Esophagus muscularis mucosa (tissue), 3 donors: ENCODE results near the gene PTPRJ.

Source experiments
- POLR2A ChIP-seq: fragments of 450-650 bp; IDR thresholded peaks from one replicate; pipeline ENCODE4 v1.6.1; 2017; ENCODE audit warnings: antibody characterized with exemption, moderate library complexity, mild to moderate bottlenecking, low read depth
- POLR2AphosphoS5 ChIP-seq, 2 donors: sonication (generic); formaldehyde crosslinking; IDR thresholded peaks; one replicate each; pipeline ENCODE4 v1.6.1; 2017; ENCODE audit warnings: antibody characterized with exemption in 2 of 2
- TF ChIP-seq, protein P1 (sequence below), 3 experiments: fragments of 200-600 bp in 2 of 3; fragments of 450-650 bp in 1 of 3; sonication (generic) in 2 of 3; IDR thresholded peaks; one replicate each; pipeline ENCODE4 v1.5.1; 2017 to 2019; ENCODE audit warnings: antibody characterized with exemption in 3 of 3, mild to moderate bottlenecking in 2 of 3, moderate library complexity in 1 of 3

DNA sequence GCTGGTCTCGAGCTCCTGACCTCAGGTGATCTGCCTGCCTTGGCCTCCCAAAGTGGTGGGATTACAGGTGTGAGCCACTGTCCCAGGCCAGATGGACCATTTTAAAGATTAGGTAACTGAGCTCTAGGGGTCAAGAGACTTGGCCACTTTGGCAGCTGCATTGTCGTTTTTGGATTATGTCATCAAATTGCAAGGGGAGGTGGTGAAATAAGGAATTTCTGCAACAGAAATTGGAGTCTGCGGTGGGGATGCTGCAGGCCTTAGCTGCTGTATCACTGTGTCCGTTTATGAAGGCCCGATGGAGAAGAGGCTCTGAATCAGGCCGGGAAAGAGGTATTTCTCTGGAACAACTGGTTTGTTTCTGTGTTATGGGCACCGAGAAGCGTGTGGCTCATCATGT is 34.6 kb downstream of the PTPRJ start:
- TF ChIP-seq, protein P1, sequence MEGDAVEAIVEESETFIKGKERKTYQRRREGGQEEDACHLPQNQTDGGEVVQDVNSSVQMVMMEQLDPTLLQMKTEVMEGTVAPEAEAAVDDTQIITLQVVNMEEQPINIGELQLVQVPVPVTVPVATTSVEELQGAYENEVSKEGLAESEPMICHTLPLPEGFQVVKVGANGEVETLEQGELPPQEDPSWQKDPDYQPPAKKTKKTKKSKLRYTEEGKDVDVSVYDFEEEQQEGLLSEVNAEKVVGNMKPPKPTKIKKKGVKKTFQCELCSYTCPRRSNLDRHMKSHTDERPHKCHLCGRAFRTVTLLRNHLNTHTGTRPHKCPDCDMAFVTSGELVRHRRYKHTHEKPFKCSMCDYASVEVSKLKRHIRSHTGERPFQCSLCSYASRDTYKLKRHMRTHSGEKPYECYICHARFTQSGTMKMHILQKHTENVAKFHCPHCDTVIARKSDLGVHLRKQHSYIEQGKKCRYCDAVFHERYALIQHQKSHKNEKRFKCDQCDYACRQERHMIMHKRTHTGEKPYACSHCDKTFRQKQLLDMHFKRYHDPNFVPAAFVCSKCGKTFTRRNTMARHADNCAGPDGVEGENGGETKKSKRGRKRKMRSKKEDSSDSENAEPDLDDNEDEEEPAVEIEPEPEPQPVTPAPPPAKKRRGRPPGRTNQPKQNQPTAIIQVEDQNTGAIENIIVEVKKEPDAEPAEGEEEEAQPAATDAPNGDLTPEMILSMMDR (IDR thresholded peaks at IDR 0.05): no peak
- no peak for TF ChIP-seq POLR2A
- TF ChIP-seq POLR2AphosphoS5 (IDR thresholded peaks at IDR 0.05): no peak
